IMR-90 (cell line): Measurements from ENCODE around the gene SEMA6A.

Source experiments
- ELK1 ChIP-seq: fragments of 150-350 bp; IDR thresholded peaks from 2 replicates; pipeline ENCODE4 v1.6.1; 2016; ENCODE audit warnings: low read depth, mild to moderate bottlenecking, low read length, moderate library complexity, borderline replicate concordance
- POLR2A ChIP-seq: IDR thresholded peaks from 2 replicates; pipeline ENCODE4 v1.6.1; 2012; ENCODE audit warnings: mild to moderate bottlenecking, low read depth, low read length
- RAD21 ChIP-seq: IDR thresholded peaks from 2 replicates; pipeline ENCODE4 v1.6.1; 2012; ENCODE audit warnings: low read length, improper control_type of control experiment
- USF2 ChIP-seq: fragments of 150-350 bp; IDR thresholded peaks from 2 replicates; pipeline ENCODE4 v1.6.1; 2017; ENCODE audit warnings: mild to moderate bottlenecking, antibody characterized with exemption, low read length, low read depth
- TF ChIP-seq, protein P1 (sequence below): conservative IDR thresholded peaks from 2 replicates; pipeline ENCODE4 v1.5.1; 2012; ENCODE audit warnings: mild to moderate bottlenecking, low read depth, low read length, improper control_type of control experiment

- TF ChIP-seq, protein P1, sequence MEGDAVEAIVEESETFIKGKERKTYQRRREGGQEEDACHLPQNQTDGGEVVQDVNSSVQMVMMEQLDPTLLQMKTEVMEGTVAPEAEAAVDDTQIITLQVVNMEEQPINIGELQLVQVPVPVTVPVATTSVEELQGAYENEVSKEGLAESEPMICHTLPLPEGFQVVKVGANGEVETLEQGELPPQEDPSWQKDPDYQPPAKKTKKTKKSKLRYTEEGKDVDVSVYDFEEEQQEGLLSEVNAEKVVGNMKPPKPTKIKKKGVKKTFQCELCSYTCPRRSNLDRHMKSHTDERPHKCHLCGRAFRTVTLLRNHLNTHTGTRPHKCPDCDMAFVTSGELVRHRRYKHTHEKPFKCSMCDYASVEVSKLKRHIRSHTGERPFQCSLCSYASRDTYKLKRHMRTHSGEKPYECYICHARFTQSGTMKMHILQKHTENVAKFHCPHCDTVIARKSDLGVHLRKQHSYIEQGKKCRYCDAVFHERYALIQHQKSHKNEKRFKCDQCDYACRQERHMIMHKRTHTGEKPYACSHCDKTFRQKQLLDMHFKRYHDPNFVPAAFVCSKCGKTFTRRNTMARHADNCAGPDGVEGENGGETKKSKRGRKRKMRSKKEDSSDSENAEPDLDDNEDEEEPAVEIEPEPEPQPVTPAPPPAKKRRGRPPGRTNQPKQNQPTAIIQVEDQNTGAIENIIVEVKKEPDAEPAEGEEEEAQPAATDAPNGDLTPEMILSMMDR, result no peak
- TF ChIP-seq USF2, result no peak
- TF ChIP-seq ELK1, result no peak
- no peak for TF ChIP-seq POLR2A
- TF ChIP-seq RAD21, result no peak
These were observed 156.6 kb downstream of the SEMA6A start for GRCh38 chr5:116418016-116418415.
